PC-3 (cell line): Measurements from ENCODE around the gene OTOS.

Experiments
- CTCF ChIP-seq: fragments of 300-600 bp; sonication (generic); conservative IDR thresholded peaks from 2 replicates; pipeline ENCODE4 v1.5.1; 2017; ENCODE audit warnings: antibody characterized with exemption, low read depth, mild to moderate bottlenecking, low read length
- EZH2 ChIP-seq: fragments of 300-600 bp; sonication (generic); IDR thresholded peaks from one replicate; pipeline ENCODE4 v1.6.1; 2017; ENCODE audit warnings: antibody characterized with exemption, mild to moderate bottlenecking, low read length; ENCODE audit not compliant: unreplicated experiment

GRCh38 chr2:240170883-240171282 is 30.4 kb upstream of the OTOS start:
- no peak for TF ChIP-seq CTCF
- TF ChIP-seq EZH2: no peak
